ENCODE data around the gene TRIM62. TPM values are rescaled to one million over a fixed set of nuclear protein-coding genes. Genes with fewer than 3 reads are reported as not detected.

The TRIM62 gene
- 10 to 100 TPM; 13.3 to 18.1 TPM for total RNA-seq

GRCh38 chr1:33181921-33182341 lies at the start of gene TRIM62:
Gene TRIM62, minus strand, starts transcription at chr1:33182043. Its CDS starts 611 bp downstream, at chr1:33181432.
- peak; percentile 69 for TF ChIP-seq POLR2A (IDR thresholded peaks at IDR 0.05)
- TF ChIP-seq POLR2AphosphoS5 (IDR thresholded peaks at IDR 0.05): peak; percentile 58
- no peak for TF ChIP-seq CTCF (IDR thresholded peaks at IDR 0.05)
- intact Hi-C loops (cut with DNase I): no loop called here
- Histone ChIP-seq H3K4me3 (peak within 1 kb of the TSS; percentile 60 to 86), H3K9me3 (no peaks in the 10 kb centered on the region), H3K36me3 (no peaks in the 10 kb centered on the region), H3K27me3 (replicated peaks; ENCODE audit: insufficient read depth) (no peaks in the 10 kb centered on the region), H3K4me1 (replicated peaks) (no peaks in the 10 kb centered on the region), H3K27ac (peak within 1 kb of the TSS; percentile 66 to 82)
- WGBS: 0% methylated on average over 14 of the region's 35 CpGs
- peak; percentile 86 for DNase-seq (ENCODE audit: low spot score)

GRCh38 chr1:33231166-33231565 lies 49.3 kb upstream of the TRIM62 start:
- no peak for DNase-seq (ENCODE audit: low spot score)
- Histone ChIP-seq H3K4me3 (no peak overlapping the region), H3K36me3 (no peaks in the 10 kb centered on the region), H3K9me3 (no peaks in the 10 kb centered on the region), H3K27me3 (replicated peaks; ENCODE audit: insufficient read depth) (no peaks in the 10 kb centered on the region), H3K27ac (no peak overlapping the region), H3K4me1 (replicated peaks) (no peaks in the 10 kb centered on the region)
- TF ChIP-seq POLR2AphosphoS5 (IDR thresholded peaks at IDR 0.05): no peak
- TF ChIP-seq CTCF (IDR thresholded peaks at IDR 0.05): no peak
- no peak for TF ChIP-seq POLR2A (IDR thresholded peaks at IDR 0.05)
- intact Hi-C loops (cut with DNase I): no loop called here
- WGBS: 92% methylated on average over 7 of the region's 7 CpGs

- 49% methylated on average over 5 of the region's 5 CpGs for whole genome bisulfite sequencing
- intact Hi-C loops (cut with DNase I): no loop called here
- no peak for DNase-seq (ENCODE audit: low spot score)
Observed at GRCh38 chr1:33228935-33229487, 47.2 kb upstream of the TRIM62 start.

GRCh38 chr1:33225586-33225985 lies 43.7 kb upstream of the TRIM62 start:
- TF ChIP-seq CTCF (IDR thresholded peaks at IDR 0.05): no peak
- TF ChIP-seq POLR2A (IDR thresholded peaks at IDR 0.05): no peak
- TF ChIP-seq POLR2AphosphoS5 (IDR thresholded peaks at IDR 0.05): no peak
- Histone ChIP-seq H3K9me3 (no peaks in the 10 kb centered on the region), H3K4me1 (replicated peaks) (no peaks in the 10 kb centered on the region), H3K4me3 (no peak overlapping the region), H3K36me3 (no peaks in the 10 kb centered on the region), H3K27me3 (replicated peaks; ENCODE audit: insufficient read depth) (no peaks in the 10 kb centered on the region), H3K27ac (no peak overlapping the region)
- 51% methylated on average over 1 of the region's 1 CpG for WGBS
- no peak for DNase-seq (ENCODE audit: low spot score)
- intact Hi-C loops (cut with DNase I): no loop called here

More at GRCh38 chr1:33228935-33229487, 47.2 kb upstream of the TRIM62 start:
- H3K27me3 ChIP-seq (replicated peaks; ENCODE audit: insufficient read depth): no peaks in the 10 kb centered on the region
- no peak overlapping the region for H3K4me3 ChIP-seq
- TF ChIP-seq POLR2A (IDR thresholded peaks at IDR 0.05) (no peak), CTCF (IDR thresholded peaks at IDR 0.05) (no peak), POLR2AphosphoS5 (IDR thresholded peaks at IDR 0.05) (no peak)
- H3K27ac ChIP-seq: no peak overlapping the region
- H3K4me1 ChIP-seq (replicated peaks): no peaks in the 10 kb centered on the region
- no peaks in the 10 kb centered on the region for H3K9me3 ChIP-seq
- H3K36me3 ChIP-seq: no peaks in the 10 kb centered on the region

- TF ChIP-seq POLR2A (IDR thresholded peaks at IDR 0.05) (no peak), CTCF (IDR thresholded peaks at IDR 0.05) (no peak), POLR2AphosphoS5 (IDR thresholded peaks at IDR 0.05) (no peak)
- intact Hi-C loops (cut with DNase I): no loop called here
- WGBS: 84% methylated on average over 2 of the region's 2 CpGs
- Histone ChIP-seq H3K4me3 (no peak overlapping the region), H3K27ac (no peak overlapping the region), H3K36me3 (no peaks in the 10 kb centered on the region), H3K27me3 (replicated peaks; ENCODE audit: insufficient read depth) (no peaks in the 10 kb centered on the region), H3K4me1 (replicated peaks) (no peaks in the 10 kb centered on the region), H3K9me3 (no peaks in the 10 kb centered on the region)
- DNase-seq (ENCODE audit: low spot score): no peak
Observed at GRCh38 chr1:33224166-33224707, 42.4 kb upstream of the TRIM62 start.
